Activated CD4-positive, alpha-beta T cell treated with anti-CD3 and anti-CD28 coated beads, Interleukin-2, amount 50 U/mL, for 16 hours (primary cell): Measurements from ENCODE around the gene RAD23B.
"Not testable (repeated sequence)": the region's sequence is repeated elsewhere in the genome, so short reads cannot be mapped to it uniquely, and the experiment has no call there.

ENCODE experiments used
- DNase-seq: peaks from one replicate; pipeline ENCODE4 v3.0.0-alpha.2; 2020

RAD23B gene

DNA sequence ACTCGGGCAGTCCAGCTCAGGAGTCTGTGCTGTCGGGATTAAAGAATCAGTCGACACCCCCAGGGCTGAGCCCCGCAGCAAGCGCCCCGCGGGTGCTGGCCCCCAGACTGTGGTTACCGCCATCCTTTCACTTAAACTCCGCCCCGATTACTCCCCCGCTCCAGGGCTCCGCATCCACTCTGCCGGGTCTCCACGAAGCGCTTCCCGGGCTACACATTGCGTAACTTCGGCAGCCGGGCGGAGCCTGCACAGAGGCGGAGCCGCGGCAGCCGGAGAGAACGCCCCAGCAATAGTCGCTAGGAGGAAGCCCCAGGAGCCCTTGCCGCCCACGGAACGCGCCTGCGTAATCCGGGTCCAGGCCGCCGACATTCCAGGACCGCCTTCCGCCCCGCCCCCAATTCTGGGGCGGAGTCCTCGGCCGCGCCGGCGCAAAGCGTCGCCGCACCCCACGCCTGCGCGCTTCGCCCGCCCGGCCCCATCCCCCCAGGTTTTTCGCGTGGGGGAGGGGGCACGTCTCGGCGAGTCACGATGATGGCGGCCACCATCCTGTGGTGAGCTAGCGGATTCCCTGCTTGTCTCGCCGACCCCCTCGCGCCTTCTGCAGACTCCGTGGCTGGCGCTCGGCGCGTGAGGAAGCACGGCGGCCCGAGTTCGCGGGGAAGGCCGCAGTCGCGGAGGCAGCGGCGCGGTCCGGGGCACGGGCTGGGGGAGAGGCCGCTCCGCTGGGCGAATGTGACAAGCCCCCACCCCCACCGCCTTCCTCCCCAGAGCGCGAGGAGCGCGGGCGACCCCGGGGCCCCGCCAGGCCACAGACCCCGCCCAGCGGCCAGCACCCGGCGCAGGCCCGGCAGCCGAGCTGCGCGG lies at the start of gene RAD23B:
Gene RAD23B (plus strand): TSS at position 521 of the 864 bp plus-strand sequence. CDS start 351 bp downstream, outside the sequence.
- DNase-seq: peak; percentile 99

- no peak for DNase-seq
These were observed 47.2 kb upstream of the RAD23B start for GRCh38 chr9:107235765-107236442.

GRCh38 chr9:107237873-107238272 lies 45.2 kb upstream of the RAD23B start:
- DNase-seq: peak; percentile 54

- no peak for DNase-seq
These were observed 43.6 kb upstream of the RAD23B start for GRCh38 chr9:107239474-107239873.

DNA sequence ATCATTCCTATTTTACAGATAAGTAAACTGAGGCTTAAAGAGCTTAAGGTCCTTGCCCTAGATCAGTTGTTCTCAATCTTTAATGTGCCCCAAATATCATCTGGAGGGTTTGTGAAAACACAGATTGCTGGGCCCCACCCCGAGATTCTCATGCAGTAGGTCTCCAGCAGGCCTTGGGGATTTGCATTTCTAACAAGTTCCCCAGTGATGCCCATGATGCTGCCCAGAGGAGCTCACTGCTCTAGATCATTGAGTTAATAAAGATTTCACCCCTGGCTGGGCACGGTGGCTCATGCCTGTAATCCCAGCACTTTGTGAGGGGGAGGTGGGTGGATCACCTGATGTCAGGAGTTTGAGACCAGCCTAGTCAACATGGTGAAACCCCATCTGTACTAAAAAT lies 42.8 kb upstream of the RAD23B start:
- DNase-seq: no peak

DNA sequence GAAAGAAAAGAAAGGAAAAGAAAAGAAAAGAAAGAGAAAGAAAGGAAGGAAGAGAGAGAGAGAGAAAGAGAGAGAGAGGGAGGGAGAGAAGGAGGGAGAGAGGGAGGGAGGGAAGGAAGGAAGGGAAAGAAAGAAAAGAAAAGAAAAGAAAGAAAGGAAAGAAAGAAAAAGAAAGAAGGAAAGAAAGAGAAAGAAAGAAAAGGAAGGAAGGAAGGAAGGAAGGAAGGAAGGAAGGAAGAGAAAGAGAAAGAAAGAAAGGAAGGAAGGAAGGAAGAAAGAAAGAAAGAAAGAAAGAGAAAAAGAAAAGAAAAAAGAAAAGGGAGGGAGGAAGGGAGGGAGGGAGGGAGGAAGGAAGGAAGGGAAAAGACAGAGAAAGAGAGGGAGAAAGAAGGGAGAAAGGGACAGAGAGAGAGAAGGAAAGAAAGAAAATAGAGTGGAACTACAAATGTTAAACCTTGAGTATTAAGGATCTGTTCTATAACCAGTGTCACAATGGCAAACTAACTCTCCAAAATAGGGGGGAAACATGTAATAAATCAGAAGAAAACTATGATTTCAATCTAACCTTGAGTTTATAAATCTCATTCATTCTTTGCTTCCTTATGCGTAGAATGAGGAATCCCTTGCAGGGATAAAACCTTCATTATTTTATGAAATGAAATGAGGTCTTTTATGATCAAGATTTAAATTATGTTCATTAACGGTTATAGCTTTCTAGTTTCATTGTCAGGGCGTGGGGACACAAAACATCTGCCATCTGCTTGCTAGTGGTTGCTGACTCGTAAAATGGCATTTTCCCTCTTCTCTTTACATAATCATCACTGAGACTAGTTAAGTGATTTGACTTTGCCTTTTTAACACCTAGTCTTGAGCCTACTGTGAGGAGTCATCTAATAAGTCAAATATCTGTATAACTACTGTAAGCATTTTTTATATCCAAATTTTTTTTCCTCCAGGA lies 40.7 kb upstream of the RAD23B start:
- no peak for DNase-seq

GRCh38 chr9:107243742-107244141 lies 39.3 kb upstream of the RAD23B start:
- DNase-seq: peak; percentile 71

GRCh38 chr9:107246259-107247254 lies 36.5 kb upstream of the RAD23B start:
- DNase-seq: peak; percentile 20

GRCh38 chr9:107248714-107249113 lies 34.4 kb upstream of the RAD23B start:
- no peak for DNase-seq

DNA sequence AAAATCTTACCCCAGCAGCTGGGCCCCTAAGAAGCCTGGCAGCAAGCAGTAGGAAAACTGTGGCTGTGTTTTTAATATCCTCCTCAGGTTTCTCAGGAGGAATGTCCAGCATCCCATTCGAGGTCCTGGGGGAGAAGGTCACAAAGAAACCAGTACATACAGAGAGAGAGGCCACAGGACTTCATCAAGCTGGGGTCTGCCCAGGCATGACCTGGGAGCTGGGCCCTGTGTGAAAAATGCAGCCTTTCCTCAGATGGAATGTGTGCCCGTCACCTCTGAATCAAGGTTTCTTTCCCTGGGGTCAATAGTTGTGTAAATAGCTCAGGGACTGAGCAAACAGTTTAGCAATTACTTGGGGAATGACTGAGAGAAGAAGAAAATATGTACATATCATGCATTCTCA lies 33.9 kb upstream of the RAD23B start:
- no peak for DNase-seq

- no peak for DNase-seq
These were observed 33.3 kb upstream of the RAD23B start for GRCh38 chr9:107249665-107250285.

- DNase-seq: no peak
These were observed 31.2 kb upstream of the RAD23B start for GRCh38 chr9:107251756-107252322.

DNA sequence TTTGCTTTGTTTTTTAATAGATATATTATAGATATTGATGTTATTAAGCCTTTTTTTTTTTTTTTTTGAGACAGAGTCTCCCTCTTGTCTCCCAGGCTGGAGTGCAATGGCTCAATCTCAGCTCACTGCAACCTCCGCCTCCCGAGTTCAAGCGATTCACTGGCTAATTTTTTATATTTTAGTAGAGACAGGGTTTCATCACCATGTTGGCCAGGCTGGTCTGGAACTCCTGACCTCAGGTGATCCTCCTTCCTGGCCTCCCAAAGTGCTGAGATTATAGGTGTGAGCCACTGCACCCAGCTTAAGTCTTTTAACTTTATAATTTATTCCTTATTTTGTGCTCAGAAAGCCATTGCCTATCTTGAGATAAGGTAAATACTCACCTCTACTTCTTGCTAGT lies 24.2 kb upstream of the RAD23B start:
- DNase-seq: no peak

DNA sequence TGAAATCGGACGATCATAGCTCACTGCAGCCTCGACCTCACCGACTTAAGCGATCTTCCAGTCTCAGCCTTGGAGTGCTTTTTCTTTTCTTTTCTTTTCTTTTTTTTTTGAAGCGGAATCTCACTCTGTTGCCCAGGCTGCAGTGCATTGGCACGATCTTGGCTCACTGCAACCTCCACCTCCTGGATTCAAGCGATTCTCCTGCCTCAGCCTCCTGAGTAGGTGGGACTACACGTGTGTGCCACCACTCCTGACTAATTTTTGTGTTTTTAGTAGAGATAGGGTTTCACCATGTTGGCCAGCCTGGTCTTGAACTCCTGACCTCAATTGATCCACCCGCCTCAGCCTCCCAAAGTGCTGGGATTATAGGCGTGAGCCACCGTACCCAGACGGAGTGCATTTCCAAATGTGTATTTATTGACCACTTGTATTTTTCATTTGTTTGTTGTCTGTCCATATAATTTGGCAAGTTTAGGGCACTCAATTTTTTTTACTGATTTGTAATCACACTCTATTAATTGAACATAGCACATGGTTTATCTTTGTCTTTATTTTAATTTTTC lies 23.2 kb upstream of the RAD23B start:
- not testable (repeated sequence) for DNase-seq

GRCh38 chr9:107260437-107261081 lies 22.5 kb upstream of the RAD23B start:
- DNase-seq: no peak

GRCh38 chr9:107261106-107261505 lies 22.0 kb upstream of the RAD23B start:
- no peak for DNase-seq

DNA sequence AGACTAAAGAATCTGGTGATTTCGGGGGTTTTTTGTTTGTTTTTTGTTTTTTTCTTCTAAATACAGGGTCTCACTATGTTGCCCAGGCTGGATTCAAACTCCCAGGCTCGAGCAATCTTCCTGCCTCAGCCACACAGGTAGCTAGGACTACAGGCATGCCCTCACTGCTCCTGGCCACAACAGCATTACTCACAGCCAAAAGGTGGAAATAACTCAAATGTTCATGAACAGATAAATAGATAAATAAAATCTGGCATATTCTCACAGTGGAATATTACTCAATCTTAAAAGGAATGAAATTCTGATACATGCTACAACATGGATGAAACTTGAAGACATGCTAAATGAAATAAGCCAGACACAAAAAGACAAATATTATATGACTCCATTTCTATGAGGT lies 19.8 kb upstream of the RAD23B start:
- DNase-seq: no peak

- DNase-seq: no peak
These were observed 16.3 kb upstream of the RAD23B start for GRCh38 chr9:107266624-107267368.

DNA sequence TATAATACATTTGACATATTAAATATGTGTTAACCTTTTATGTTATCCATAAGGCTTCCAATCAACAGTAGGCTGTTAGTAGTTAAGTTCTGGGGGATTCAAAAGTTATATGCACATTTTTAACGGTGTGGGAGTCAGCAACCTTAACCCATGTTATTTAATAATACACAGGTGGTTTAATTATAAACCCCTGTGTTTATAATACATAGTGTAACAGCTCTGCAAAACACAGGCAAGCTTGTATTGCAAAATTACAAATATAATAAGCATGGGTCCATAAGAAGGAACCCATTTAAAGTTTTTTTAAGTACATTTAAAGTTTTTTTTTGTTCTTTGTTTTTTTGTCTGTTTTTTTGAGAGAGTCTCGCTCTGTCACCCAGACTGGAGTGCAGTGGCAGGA lies 14.5 kb upstream of the RAD23B start:
- no peak for DNase-seq
